ENCODE results near the gene CADM1.

Gene CADM1

DNA sequence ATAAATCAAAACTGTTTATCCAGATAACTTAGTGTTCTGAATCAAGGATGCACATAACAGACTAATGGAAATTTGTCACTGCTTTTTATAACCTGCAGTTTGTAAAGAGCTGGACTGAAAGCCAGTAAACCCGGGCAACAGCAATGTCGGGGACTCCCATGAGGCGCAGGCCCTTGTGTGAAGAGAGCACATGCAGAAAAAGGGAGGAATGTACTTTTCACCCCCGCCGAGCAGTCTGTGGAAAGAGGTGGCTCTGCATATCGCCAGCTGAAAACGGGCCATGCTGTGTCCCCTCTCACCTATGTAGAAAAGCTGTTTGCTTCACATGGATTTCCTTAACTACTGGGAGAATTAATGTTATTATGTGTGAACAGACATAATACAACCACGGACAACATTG lies 291.2 kb downstream of the CADM1 start:
- no peaks in the 10 kb centered on the region for H3K27me3 ChIP-seq (replicated peaks; ENCODE audit: control insufficient read depth, insufficient read depth, low read length)
- no peak overlapping the region for H3K4me3 ChIP-seq (ENCODE audit: low read length)
- no peaks in the 10 kb centered on the region for H3K9me3 ChIP-seq (ENCODE audit: control insufficient read depth, low read length)
- no peak for DNase-seq (ENCODE audit: low read depth)
- H3K36me3 ChIP-seq (ENCODE audit: control insufficient read depth, insufficient read depth, low read length, severe bottlenecking): no peaks in the 10 kb centered on the region
- no peaks in the 10 kb centered on the region for H3K4me1 ChIP-seq (ENCODE audit: control insufficient read depth, insufficient read depth, low read length)
- no peak overlapping the region for H3K9ac ChIP-seq (ENCODE audit: low read length)

- Histone ChIP-seq H3K4me1 (ENCODE audit: control insufficient read depth, insufficient read depth, low read length) (no peaks in the 10 kb centered on the region), H3K9ac (ENCODE audit: low read length) (no peak overlapping the region)
Measured at GRCh38 chr11:115208808-115209259, 295.4 kb downstream of the CADM1 start.

GRCh38 chr11:115207916-115208315 lies 296.3 kb downstream of the CADM1 start:
- Histone ChIP-seq H3K4me3 (ENCODE audit: low read length) (no peak overlapping the region), H3K36me3 (ENCODE audit: control insufficient read depth, insufficient read depth, low read length, severe bottlenecking) (no peaks in the 10 kb centered on the region), H3K9ac (ENCODE audit: low read length) (no peak overlapping the region), H3K9me3 (ENCODE audit: control insufficient read depth, low read length) (no peaks in the 10 kb centered on the region), H3K4me1 (ENCODE audit: control insufficient read depth, insufficient read depth, low read length) (no peaks in the 10 kb centered on the region), H3K27me3 (replicated peaks; ENCODE audit: control insufficient read depth, insufficient read depth, low read length) (peaks cover 5% of the 10 kb centered on the region)
- no peak for DNase-seq (ENCODE audit: low read depth)

More at GRCh38 chr11:115208808-115209259, 295.4 kb downstream of the CADM1 start:
- Histone ChIP-seq H3K4me3 (ENCODE audit: low read length) (no peak overlapping the region), H3K27me3 (replicated peaks; ENCODE audit: control insufficient read depth, insufficient read depth, low read length) (peaks cover 5% of the 10 kb centered on the region), H3K36me3 (ENCODE audit: control insufficient read depth, insufficient read depth, low read length, severe bottlenecking) (no peaks in the 10 kb centered on the region), H3K9me3 (ENCODE audit: control insufficient read depth, low read length) (no peaks in the 10 kb centered on the region)
- no peak for DNase-seq (ENCODE audit: low read depth)

DNA sequence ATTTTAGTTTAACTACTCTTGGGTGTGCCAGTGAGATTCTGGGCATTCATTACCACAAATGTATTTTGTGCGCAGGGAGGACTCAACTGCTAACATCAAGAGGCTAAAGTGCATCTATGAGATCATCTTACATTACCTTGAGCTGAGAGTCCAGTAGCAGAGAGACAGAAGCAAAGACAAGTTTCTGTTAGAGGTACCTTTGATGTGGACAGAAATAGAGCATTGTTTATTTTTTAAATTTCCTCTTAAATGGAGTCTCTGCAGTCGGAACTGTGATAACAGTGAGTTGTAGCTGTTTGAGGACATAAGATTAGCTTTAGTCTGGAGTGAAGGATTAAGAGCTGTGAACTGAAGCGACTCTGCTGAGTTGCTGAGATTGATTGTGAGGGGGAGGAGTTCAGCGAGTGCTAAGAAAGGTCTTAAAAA lies 297.0 kb downstream of the CADM1 start:
- Histone ChIP-seq H3K9ac (ENCODE audit: low read length) (no peak overlapping the region), H3K36me3 (ENCODE audit: control insufficient read depth, insufficient read depth, low read length, severe bottlenecking) (no peaks in the 10 kb centered on the region), H3K4me1 (ENCODE audit: control insufficient read depth, insufficient read depth, low read length) (no peaks in the 10 kb centered on the region), H3K4me3 (ENCODE audit: low read length) (no peak overlapping the region), H3K27me3 (replicated peaks; ENCODE audit: control insufficient read depth, insufficient read depth, low read length) (peaks cover 5% of the 10 kb centered on the region), H3K9me3 (ENCODE audit: control insufficient read depth, low read length) (no peaks in the 10 kb centered on the region)
- no peak for DNase-seq (ENCODE audit: low read depth)

DNA sequence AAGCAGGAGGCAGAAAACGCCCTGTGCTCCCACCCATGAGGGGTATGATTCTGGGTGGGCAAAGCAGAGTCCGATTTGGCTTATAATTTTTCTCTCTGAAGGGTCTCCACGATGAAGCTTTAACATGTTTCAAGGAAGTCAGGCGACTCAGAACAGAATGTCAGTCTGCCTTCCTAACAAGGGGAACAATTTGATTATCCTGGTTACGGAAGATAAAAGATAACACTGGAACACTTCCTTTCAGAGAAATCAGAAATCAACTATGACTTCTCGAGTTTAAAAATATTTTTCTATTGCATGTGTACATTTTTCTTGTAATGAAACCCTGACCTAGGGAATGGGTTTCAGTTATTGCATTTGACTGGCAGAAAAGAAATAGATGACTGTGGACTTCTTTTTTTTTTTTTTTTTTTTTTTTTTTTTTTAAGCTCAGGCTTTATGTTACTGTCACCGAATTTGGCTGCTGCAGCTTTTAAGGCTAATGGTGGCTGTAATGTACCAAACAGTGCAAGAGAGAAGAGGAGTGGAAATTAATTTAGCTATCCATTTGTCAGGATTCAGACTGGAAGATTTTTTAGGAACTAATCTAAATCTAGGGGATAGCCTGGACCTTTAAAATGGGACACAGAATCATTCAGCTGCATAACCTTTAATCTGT lies 297.7 kb downstream of the CADM1 start:
- no peaks in the 10 kb centered on the region for H3K9me3 ChIP-seq (ENCODE audit: control insufficient read depth, low read length)
- no peak for DNase-seq (ENCODE audit: low read depth)
- H3K27me3 ChIP-seq (replicated peaks; ENCODE audit: control insufficient read depth, insufficient read depth, low read length): peaks cover 5% of the 10 kb centered on the region
- H3K36me3 ChIP-seq (ENCODE audit: control insufficient read depth, insufficient read depth, low read length, severe bottlenecking): no peaks in the 10 kb centered on the region
- H3K4me1 ChIP-seq (ENCODE audit: control insufficient read depth, insufficient read depth, low read length): no peaks in the 10 kb centered on the region
- no peak overlapping the region for H3K4me3 ChIP-seq (ENCODE audit: low read length)
- H3K9ac ChIP-seq (ENCODE audit: low read length): no peak overlapping the region

DNA sequence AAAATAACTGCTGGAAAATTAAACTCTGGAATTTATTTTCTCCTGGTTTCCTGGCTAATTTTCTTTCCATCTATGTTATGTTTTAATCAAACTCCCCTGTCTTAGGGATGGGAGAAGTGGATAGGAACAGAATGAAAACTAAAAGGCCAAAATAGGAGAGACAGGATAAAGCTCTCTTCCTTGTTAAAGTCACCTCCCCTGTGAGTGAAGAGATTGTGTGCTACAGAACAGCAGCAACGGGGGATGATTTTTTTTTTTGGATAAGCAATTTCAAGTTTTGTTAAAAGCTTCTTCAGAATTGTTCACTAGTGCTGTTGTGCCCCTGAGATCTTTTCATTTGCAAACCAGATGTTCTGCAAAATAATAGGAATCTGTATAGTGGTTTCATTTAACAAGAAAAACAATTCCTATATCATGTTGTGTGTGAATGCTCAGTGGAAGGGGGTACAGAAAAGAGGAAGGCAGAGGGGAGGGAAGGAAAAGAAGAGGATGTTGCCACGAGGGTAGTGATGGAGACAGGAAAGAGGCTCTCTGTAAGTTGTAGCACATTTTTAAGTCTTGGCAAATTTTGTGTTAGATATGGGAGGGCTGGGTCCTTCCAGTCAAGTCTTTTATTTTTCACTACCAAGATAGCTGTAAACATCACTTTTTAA lies 301.2 kb downstream of the CADM1 start:
- no peak for DNase-seq (ENCODE audit: low read depth)
- H3K4me1 ChIP-seq (ENCODE audit: control insufficient read depth, insufficient read depth, low read length): peaks cover 4% of the 10 kb centered on the region

DNA sequence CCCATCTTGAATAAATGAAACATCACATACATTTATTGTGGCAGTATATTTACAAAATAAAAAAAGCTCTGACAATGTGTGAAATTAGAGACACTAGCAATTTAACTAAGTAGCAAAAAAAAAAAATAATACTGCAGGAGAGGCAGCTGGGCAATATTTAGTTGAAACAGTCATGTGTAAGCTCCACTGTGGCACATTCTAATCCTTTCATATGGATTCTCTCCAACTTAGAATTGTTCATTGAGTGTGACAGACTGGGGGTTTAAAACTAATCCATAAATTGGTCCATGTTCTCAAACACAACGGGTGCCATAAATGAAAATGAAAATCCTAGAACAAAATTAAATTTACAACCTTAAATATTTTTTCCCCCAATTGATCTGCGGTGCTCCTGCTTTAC lies 302.1 kb downstream of the CADM1 start:
- H3K9ac ChIP-seq (ENCODE audit: low read length): no peak overlapping the region
- no peaks in the 10 kb centered on the region for H3K9me3 ChIP-seq (ENCODE audit: control insufficient read depth, low read length)
- no peaks in the 10 kb centered on the region for H3K36me3 ChIP-seq (ENCODE audit: control insufficient read depth, insufficient read depth, low read length, severe bottlenecking)
- peaks cover 5% of the 10 kb centered on the region for H3K27me3 ChIP-seq (replicated peaks; ENCODE audit: control insufficient read depth, insufficient read depth, low read length)
- peaks cover 4% of the 10 kb centered on the region for H3K4me1 ChIP-seq (ENCODE audit: control insufficient read depth, insufficient read depth, low read length)
- DNase-seq (ENCODE audit: low read depth): no peak
- no peak overlapping the region for H3K4me3 ChIP-seq (ENCODE audit: low read length)

More for the DNA sequence above, 301.2 kb downstream of the CADM1 start:
- H3K4me3 ChIP-seq (ENCODE audit: low read length): no peak overlapping the region
- H3K9me3 ChIP-seq (ENCODE audit: control insufficient read depth, low read length): no peaks in the 10 kb centered on the region
- no peaks in the 10 kb centered on the region for H3K36me3 ChIP-seq (ENCODE audit: control insufficient read depth, insufficient read depth, low read length, severe bottlenecking)
- peaks cover 5% of the 10 kb centered on the region for H3K27me3 ChIP-seq (replicated peaks; ENCODE audit: control insufficient read depth, insufficient read depth, low read length)
- no peak overlapping the region for H3K9ac ChIP-seq (ENCODE audit: low read length)

GRCh38 chr11:115201111-115201792 lies 303.0 kb downstream of the CADM1 start:
- peaks cover 4% of the 10 kb centered on the region for H3K4me1 ChIP-seq (ENCODE audit: control insufficient read depth, insufficient read depth, low read length)
- no peaks in the 10 kb centered on the region for H3K9me3 ChIP-seq (ENCODE audit: control insufficient read depth, low read length)
- H3K36me3 ChIP-seq (ENCODE audit: control insufficient read depth, insufficient read depth, low read length, severe bottlenecking): no peaks in the 10 kb centered on the region
- peaks cover 5% of the 10 kb centered on the region for H3K27me3 ChIP-seq (replicated peaks; ENCODE audit: control insufficient read depth, insufficient read depth, low read length)
- no peak overlapping the region for H3K9ac ChIP-seq (ENCODE audit: low read length)
- no peak for DNase-seq (ENCODE audit: low read depth)
- H3K4me3 ChIP-seq (ENCODE audit: low read length): no peak overlapping the region

DNA sequence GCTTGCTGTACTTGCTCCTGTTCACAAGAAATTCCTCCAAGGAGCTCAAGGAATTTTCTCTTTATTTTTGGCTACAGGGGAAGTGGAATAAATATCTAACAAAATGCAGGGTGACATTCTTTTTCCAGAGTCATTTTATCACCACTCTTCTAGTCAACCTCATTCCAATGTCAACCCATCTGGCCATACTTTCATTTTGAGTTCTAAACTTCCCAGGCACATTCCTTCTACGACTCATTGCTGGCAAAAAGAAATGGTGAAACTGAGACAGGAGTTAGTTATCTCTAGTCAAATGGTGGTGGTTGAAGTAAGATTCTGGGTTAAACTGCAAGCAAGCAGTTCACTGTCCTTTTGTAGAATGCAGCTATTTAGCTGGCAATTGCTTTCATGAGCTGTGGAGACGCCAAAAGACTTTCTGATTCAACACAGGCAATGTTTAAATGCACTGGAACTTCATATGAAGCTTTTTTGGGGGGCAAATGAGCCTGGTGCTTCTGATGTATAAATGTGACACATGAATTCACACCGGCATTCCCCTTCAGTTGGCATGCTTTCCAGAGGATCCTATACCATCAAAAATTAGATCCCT lies 304.6 kb downstream of the CADM1 start:
- H3K4me1 ChIP-seq (ENCODE audit: control insufficient read depth, insufficient read depth, low read length): peaks cover 4% of the 10 kb centered on the region
- H3K4me3 ChIP-seq (ENCODE audit: low read length): no peak overlapping the region
- DNase-seq (ENCODE audit: low read depth): no peak
- no peak overlapping the region for H3K9ac ChIP-seq (ENCODE audit: low read length)
- no peaks in the 10 kb centered on the region for H3K36me3 ChIP-seq (ENCODE audit: control insufficient read depth, insufficient read depth, low read length, severe bottlenecking)
- H3K27me3 ChIP-seq (replicated peaks; ENCODE audit: control insufficient read depth, insufficient read depth, low read length): peaks cover 3% of the 10 kb centered on the region
- H3K9me3 ChIP-seq (ENCODE audit: control insufficient read depth, low read length): no peaks in the 10 kb centered on the region

GRCh38 chr11:115198321-115198741 lies 305.9 kb downstream of the CADM1 start:
- H3K4me1 ChIP-seq (ENCODE audit: control insufficient read depth, insufficient read depth, low read length): peaks cover 4% of the 10 kb centered on the region
- H3K9ac ChIP-seq (ENCODE audit: low read length): no peak overlapping the region
- H3K27me3 ChIP-seq (replicated peaks; ENCODE audit: control insufficient read depth, insufficient read depth, low read length): no peaks in the 10 kb centered on the region
- no peak for DNase-seq (ENCODE audit: low read depth)
- no peak overlapping the region for H3K4me3 ChIP-seq (ENCODE audit: low read length)
- H3K36me3 ChIP-seq (ENCODE audit: control insufficient read depth, insufficient read depth, low read length, severe bottlenecking): no peaks in the 10 kb centered on the region
- H3K9me3 ChIP-seq (ENCODE audit: control insufficient read depth, low read length): no peaks in the 10 kb centered on the region

GRCh38 chr11:115197433-115197832 lies 306.8 kb downstream of the CADM1 start:
- H3K27me3 ChIP-seq (replicated peaks; ENCODE audit: control insufficient read depth, insufficient read depth, low read length): no peaks in the 10 kb centered on the region
- H3K36me3 ChIP-seq (ENCODE audit: control insufficient read depth, insufficient read depth, low read length, severe bottlenecking): no peaks in the 10 kb centered on the region
- no peak overlapping the region for H3K4me3 ChIP-seq (ENCODE audit: low read length)
- no peak for DNase-seq (ENCODE audit: low read depth)
- H3K9ac ChIP-seq (ENCODE audit: low read length): no peak overlapping the region
- H3K9me3 ChIP-seq (ENCODE audit: control insufficient read depth, low read length): no peaks in the 10 kb centered on the region
- H3K4me1 ChIP-seq (ENCODE audit: control insufficient read depth, insufficient read depth, low read length): peaks cover 4% of the 10 kb centered on the region

Data from adipocyte (in vitro differentiated cells).